PC-3 (cell line): Measurements from ENCODE around the gene BCO1.

Source experiments
- EZH2phosphoT487 ChIP-seq: fragments of 300-600 bp; sonication (generic); IDR thresholded peaks from 2 replicates; pipeline ENCODE4 v1.6.1; 2018; ENCODE audit warnings: mild to moderate bottlenecking, antibody characterized with exemption, low read length, borderline replicate concordance
- TF ChIP-seq, protein P1 (sequence below): fragments of 300-600 bp; sonication (generic); conservative IDR thresholded peaks from 2 replicates; pipeline ENCODE4 v1.5.1; 2017; ENCODE audit warnings: antibody characterized with exemption, low read depth, mild to moderate bottlenecking, low read length

DNA sequence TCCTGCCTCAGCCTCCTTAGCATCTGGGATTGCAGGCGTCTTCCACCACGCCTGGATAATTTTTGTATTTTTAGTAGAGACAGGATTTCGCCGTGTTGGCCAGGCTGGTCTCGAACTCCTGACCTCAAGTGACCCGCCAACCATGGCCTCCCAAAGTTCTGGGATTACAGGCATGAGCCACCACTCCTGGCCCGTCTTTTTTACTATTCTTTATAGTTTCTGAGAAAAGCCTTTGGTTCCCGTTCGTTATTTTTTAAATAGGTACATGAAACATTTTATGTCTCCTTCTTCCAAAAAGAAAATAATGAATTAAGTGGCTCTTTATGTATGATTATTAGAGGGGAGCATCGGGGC lies 570 bp upstream of the BCO1 start:
- no peak for TF ChIP-seq EZH2phosphoT487
- TF ChIP-seq, protein P1, sequence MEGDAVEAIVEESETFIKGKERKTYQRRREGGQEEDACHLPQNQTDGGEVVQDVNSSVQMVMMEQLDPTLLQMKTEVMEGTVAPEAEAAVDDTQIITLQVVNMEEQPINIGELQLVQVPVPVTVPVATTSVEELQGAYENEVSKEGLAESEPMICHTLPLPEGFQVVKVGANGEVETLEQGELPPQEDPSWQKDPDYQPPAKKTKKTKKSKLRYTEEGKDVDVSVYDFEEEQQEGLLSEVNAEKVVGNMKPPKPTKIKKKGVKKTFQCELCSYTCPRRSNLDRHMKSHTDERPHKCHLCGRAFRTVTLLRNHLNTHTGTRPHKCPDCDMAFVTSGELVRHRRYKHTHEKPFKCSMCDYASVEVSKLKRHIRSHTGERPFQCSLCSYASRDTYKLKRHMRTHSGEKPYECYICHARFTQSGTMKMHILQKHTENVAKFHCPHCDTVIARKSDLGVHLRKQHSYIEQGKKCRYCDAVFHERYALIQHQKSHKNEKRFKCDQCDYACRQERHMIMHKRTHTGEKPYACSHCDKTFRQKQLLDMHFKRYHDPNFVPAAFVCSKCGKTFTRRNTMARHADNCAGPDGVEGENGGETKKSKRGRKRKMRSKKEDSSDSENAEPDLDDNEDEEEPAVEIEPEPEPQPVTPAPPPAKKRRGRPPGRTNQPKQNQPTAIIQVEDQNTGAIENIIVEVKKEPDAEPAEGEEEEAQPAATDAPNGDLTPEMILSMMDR = no peak
